Calu3 (cell line): ENCODE data around the gene JPH2. TPM values are rescaled to one million over a fixed set of nuclear protein-coding genes. Genes with fewer than 3 reads are reported as not detected.
A peak's percentile ranks its signal among the peaks of the same experiment; 100 is the strongest.
"Not testable (repeated sequence)": the region's sequence is repeated elsewhere in the genome, so short reads cannot be mapped to it uniquely, and the experiment has no call there.

ENCODE experiments used
- Bru-seq: library from RNA; stranded (reverse); fragments of 400-500 nt; gene quantifications from one replicate; lab custom pipeline; 2021; lab: Mats Ljungman, UMichigan
- BruChase-seq, 2 experiments: library from RNA; stranded (reverse); fragments of 400-500 nt; gene quantifications; one replicate each; lab custom pipeline; 2021; lab: Mats Ljungman, UMichigan
- BruUV-seq: library from RNA; stranded (reverse); fragments of 400-500 nt; replicated peaks from 2 replicates; lab custom pipeline; 2021; lab: Mats Ljungman, UMichigan
- CTCF ChIA-PET: fragments of 300-600 bp; sonication (Branson Sonifier 250); formaldehyde crosslinking; loops from one replicate; lab custom pipeline; 2022; ENCODE audit warnings: antibody characterized with exemption; lab: Charles Lee
- DNase-seq: peaks from one replicate; pipeline ENCODE4 v3.0.0; 2022
- H3K27ac Mint-ChIP-seq: one replicate; pipeline ENCODE4 v1.8.0; 2022; ENCODE audit warnings: mixed read lengths; ENCODE audit not compliant: unreplicated experiment
- H3K27me3 Mint-ChIP-seq: one replicate; pipeline ENCODE4 v1.8.0; 2022; ENCODE audit warnings: mixed read lengths; ENCODE audit not compliant: unreplicated experiment
- H3K36me3 Mint-ChIP-seq: one replicate; pipeline ENCODE4 v1.8.0; 2022; ENCODE audit warnings: mild to moderate bottlenecking, moderate library complexity, mixed read lengths; ENCODE audit not compliant: insufficient read depth, unreplicated experiment
- H3K4me1 Mint-ChIP-seq: one replicate; pipeline ENCODE4 v1.8.0; 2022; ENCODE audit warnings: mild to moderate bottlenecking, low read depth, mixed read lengths; ENCODE audit not compliant: unreplicated experiment
- H3K4me3 Mint-ChIP-seq: one replicate; pipeline ENCODE4 v1.8.0; 2022; ENCODE audit warnings: mild to moderate bottlenecking, low read depth, moderate library complexity, mixed read lengths; ENCODE audit not compliant: unreplicated experiment
- H3K9me3 Mint-ChIP-seq: one replicate; pipeline ENCODE4 v1.8.0; 2022; ENCODE audit warnings: low read depth, mixed read lengths; ENCODE audit not compliant: unreplicated experiment
- intact Hi-C: fragments of 100-400 bp; cut with micrococcal nuclease; formaldehyde crosslinking; loops from one replicate; pipeline ENCODE4 v1.10.0; 2022; ENCODE audit not compliant: unreplicated experiment
- long read RNA-seq: library from polyadenylated mRNA; stranded (forward); transcript quantifications from one replicate; pipeline ENCODE4 v2.0.0, GENCODE V29; 2022
- total RNA-seq: library from RNA; stranded (reverse); gene quantifications from 2 replicates; pipeline ENCODE4 v1.2.3, GENCODE V29; 2022
- TF ChIP-seq, protein P1 (sequence below): fragments of 200-600 bp; IDR thresholded peaks from one replicate; pipeline ENCODE4 v1.8.0; 2022; ENCODE audit warnings: antibody characterized with exemption; ENCODE audit not compliant: unreplicated experiment

JPH2 gene
- total RNA-seq (0.50 and 0.59 TPM in 2 replicates), Bru-seq, nascent RNA (percentile 20 among the genes with signal in this experiment), BruChase-seq, experiment 1, labeled RNA remaining after a 6-hour chase (percentile 22 among the genes with signal in this experiment), BruChase-seq, experiment 2, labeled RNA remaining after a 2-hour chase (percentile 24 among the genes with signal in this experiment)
- long read RNA-seq, result 0 reads

- Mint-ChIP-seq H3K4me1 (peaks cover 16% of the 10 kb centered on the region), H3K9me3 (no peaks in the 10 kb centered on the region), H3K36me3 (peaks cover 5% of the 10 kb centered on the region), H3K4me3 (peak within 1 kb of the TSS; percentile 63), H3K27me3 (peaks cover 15% of the 10 kb centered on the region), H3K27ac (no peak within 1 kb of the TSS)
- CTCF ChIA-PET, result interaction anchor here (0.8 to 1.7 kb wide), 9 partner anchors 8 to 131 kb away, joined by 3 to 19 read pairs (median 3); no protein-coding TSS in a partner anchor
- intact Hi-C loops, result loop anchor here (5.0 kb wide), 1 partner anchor 730 kb away; the partner anchor contains the start of gene SRSF6
- no TSS peak for BruUV-seq
- DNase-seq, result peak; percentile 44
- TF ChIP-seq, protein P1, sequence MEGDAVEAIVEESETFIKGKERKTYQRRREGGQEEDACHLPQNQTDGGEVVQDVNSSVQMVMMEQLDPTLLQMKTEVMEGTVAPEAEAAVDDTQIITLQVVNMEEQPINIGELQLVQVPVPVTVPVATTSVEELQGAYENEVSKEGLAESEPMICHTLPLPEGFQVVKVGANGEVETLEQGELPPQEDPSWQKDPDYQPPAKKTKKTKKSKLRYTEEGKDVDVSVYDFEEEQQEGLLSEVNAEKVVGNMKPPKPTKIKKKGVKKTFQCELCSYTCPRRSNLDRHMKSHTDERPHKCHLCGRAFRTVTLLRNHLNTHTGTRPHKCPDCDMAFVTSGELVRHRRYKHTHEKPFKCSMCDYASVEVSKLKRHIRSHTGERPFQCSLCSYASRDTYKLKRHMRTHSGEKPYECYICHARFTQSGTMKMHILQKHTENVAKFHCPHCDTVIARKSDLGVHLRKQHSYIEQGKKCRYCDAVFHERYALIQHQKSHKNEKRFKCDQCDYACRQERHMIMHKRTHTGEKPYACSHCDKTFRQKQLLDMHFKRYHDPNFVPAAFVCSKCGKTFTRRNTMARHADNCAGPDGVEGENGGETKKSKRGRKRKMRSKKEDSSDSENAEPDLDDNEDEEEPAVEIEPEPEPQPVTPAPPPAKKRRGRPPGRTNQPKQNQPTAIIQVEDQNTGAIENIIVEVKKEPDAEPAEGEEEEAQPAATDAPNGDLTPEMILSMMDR, result no peak
Observed at GRCh38 chr20:44187054-44187771, at the start of gene JPH2. TSS of gene JPH2 (minus strand) at chr20:44187188. CDS start at chr20:44186705, 483 bp downstream.

- Mint-ChIP-seq H3K27ac (no peak overlapping the region), H3K4me3 (no peak overlapping the region), H3K4me1 (no peaks in the 10 kb centered on the region), H3K27me3 (peaks cover 19% of the 10 kb centered on the region), H3K36me3 (no peaks in the 10 kb centered on the region), H3K9me3 (no peaks in the 10 kb centered on the region)
- intact Hi-C loops, result no loop called here
- CTCF ChIA-PET, result interaction anchor here (0.6 kb wide), 2 partner anchors 354 to 689 kb away, joined by 3 read pairs; no protein-coding TSS in a partner anchor
- no TSS peak for BruUV-seq
- TF ChIP-seq, protein P1, result no peak
- DNase-seq, result no peak
Observed at GRCh38 chr20:44235702-44236101, 48.7 kb upstream of the JPH2 start.

DNA sequence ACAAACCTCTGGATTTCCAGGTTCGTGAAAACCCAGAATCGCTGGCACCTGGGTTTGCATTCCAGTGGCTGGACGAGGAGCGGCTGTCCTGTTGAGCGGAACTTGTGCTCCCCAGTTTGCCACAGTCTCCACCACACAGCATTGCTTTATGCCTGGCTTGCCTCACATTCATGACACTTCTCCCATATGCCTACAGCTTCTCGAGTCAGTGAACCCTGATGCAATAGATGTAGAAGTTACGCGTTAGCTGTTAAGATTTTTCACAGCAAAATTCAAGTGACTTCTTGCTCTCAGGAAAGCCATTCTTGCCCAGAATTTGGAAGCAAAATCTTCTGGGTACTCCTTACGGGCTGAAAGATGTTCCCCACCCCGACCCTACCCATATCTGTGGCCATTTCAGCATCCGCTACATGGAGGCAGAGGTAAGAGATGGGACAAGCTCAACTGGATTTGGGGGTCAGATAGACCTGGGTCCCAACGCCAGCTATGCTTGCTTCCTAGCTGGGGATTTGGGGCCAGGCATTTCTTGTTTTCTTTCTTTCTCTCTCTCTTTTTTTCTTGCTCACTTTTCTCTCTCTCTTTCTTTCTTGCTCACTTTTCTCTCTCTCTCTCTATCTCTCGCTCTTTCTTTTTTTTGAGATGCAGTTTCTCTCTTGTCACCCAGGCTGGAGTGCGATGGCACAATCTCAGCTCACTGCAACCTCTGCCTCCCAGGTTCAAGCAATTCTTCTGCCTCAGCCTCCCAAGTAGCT, 47.8 kb upstream of the JPH2 start:
- H3K36me3 Mint-ChIP-seq, result no peaks in the 10 kb centered on the region
- H3K4me3 Mint-ChIP-seq, result no peak overlapping the region
- H3K9me3 Mint-ChIP-seq, result no peaks in the 10 kb centered on the region
- no TSS peak for BruUV-seq
- H3K27me3 Mint-ChIP-seq, result peaks cover 10% of the 10 kb centered on the region
- CTCF ChIA-PET, result interaction anchor here (0.6 kb wide), 1 partner anchor 353 kb away, joined by 3 read pairs; no protein-coding TSS in a partner anchor
- TF ChIP-seq, protein P1, result no peak
- H3K4me1 Mint-ChIP-seq, result no peaks in the 10 kb centered on the region
- intact Hi-C loops, result loop anchor here (5.0 kb wide), 1 partner anchor 153 kb away; no protein-coding TSS in a partner anchor
- H3K27ac Mint-ChIP-seq, result no peak overlapping the region
- no peak for DNase-seq

GRCh38 chr20:44233436-44234016, 46.5 kb upstream of the JPH2 start:
- no TSS peak for BruUV-seq
- TF ChIP-seq, protein P1, result no peak
- CTCF ChIA-PET, result no interaction called here
- Mint-ChIP-seq H3K9me3 (no peaks in the 10 kb centered on the region), H3K4me3 (no peak overlapping the region), H3K36me3 (peaks cover under 1% of the 10 kb centered on the region), H3K4me1 (no peaks in the 10 kb centered on the region), H3K27me3 (no peaks in the 10 kb centered on the region), H3K27ac (no peak overlapping the region)
- no peak for DNase-seq
- intact Hi-C loops, result loop anchor here (5.0 kb wide), 1 partner anchor 154 kb away; no protein-coding TSS in a partner anchor

DNA sequence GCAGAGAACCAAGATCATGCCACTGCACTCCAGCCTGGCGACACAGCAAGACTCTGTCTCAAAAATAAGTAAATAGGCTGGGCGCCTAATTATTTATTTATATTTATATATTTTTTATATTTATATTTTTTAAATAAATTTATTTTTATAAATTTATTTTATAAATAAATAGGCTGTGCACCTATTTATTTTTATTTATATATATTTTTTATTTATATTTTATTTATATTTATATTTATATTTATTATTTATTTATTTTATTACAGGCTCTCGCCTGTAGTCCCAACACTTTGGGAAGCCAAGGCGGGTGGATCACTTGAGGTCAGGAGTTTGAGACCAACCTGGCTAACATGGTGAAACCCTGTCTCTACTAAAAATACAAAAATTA, 45.5 kb upstream of the JPH2 start:
- H3K9me3 Mint-ChIP-seq, BruUV-seq, H3K36me3 Mint-ChIP-seq, H3K27me3 Mint-ChIP-seq, DNase-seq, H3K4me1 Mint-ChIP-seq, H3K4me3 Mint-ChIP-seq, H3K27ac Mint-ChIP-seq: not testable (repeated sequence)
- intact Hi-C loops, result loop anchor here (5.0 kb wide), 1 partner anchor 155 kb away; no protein-coding TSS in a partner anchor
- CTCF ChIA-PET, result interaction anchor here (1.6 kb wide), 1 partner anchor 15 kb away, joined by 3 read pairs; no protein-coding TSS in a partner anchor
